SU-DHL-6 (cell line): ENCODE results near the gene LY6G5B.

Experiments
- CTCF ChIP-seq: fragments of 200-600 bp; sonication (generic); IDR thresholded peaks from one replicate; pipeline ENCODE4 v1.5.1; 2017; ENCODE audit warnings: antibody characterized with exemption, mild to moderate bottlenecking, low read length, moderate library complexity; ENCODE audit not compliant: insufficient read depth, poor library complexity, severe bottlenecking
- EZH2phosphoT487 ChIP-seq: fragments of 200-600 bp; sonication (generic), shearing (Covaris generic); conservative IDR thresholded peaks from 2 replicates; pipeline ENCODE4 v1.6.1; 2018; ENCODE audit warnings: mild to moderate bottlenecking, antibody characterized with exemption, low read length, moderate library complexity, mixed read lengths

- TF ChIP-seq CTCF (no peak), EZH2phosphoT487 (no peak)
Observed at GRCh38 chr6:31717499-31718222, 47.9 kb downstream of the LY6G5B start.
